ENCODE data around the gene SEPHS2. TPM values are rescaled to one million over a fixed set of nuclear protein-coding genes. Genes with fewer than 3 reads are reported as not detected.
"Not testable (repeated sequence)": the region's sequence is repeated elsewhere in the genome, so short reads cannot be mapped to it uniquely, and the experiment has no call there.

SEPHS2 gene
- total RNA-seq, 1 donor from 2014 or later = 19.0 TPM

GRCh38 chr16:30398661-30399434, 46.8 kb downstream of the SEPHS2 start:
- no peak for DNase-seq (ENCODE audit: low read depth)

- DNase-seq (ENCODE audit: low read depth) = no peak
These were observed 47.7 kb downstream of the SEPHS2 start for GRCh38 chr16:30397776-30398660.

GRCh38 chr16:30397056-30397455, 48.6 kb downstream of the SEPHS2 start:
- DNase-seq (ENCODE audit: low read depth) = no peak

DNA sequence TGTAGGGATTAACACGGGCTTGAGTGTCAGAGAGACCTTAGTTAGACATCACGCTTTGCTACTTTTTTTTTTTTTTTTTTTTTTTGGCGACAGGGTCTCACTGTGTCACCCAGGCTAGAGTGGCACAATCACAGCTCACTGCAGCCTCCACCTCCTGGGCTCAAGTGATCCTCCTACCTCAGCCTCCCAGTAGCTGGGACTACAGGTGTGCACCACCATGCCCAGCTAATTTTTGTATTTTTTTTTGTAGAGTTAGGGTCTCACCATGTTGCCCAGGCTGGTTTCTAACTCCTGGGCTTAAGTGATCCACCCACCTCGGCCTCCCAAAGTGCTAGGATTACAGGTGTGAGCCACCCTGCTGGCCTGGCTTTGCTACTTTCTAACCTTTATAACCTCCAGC, 49.0 kb downstream of the SEPHS2 start:
- DNase-seq (ENCODE audit: low read depth) = not testable (repeated sequence)

GRCh38 chr16:30395992-30396585, 49.6 kb downstream of the SEPHS2 start:
- no peak for DNase-seq (ENCODE audit: low read depth)

DNA sequence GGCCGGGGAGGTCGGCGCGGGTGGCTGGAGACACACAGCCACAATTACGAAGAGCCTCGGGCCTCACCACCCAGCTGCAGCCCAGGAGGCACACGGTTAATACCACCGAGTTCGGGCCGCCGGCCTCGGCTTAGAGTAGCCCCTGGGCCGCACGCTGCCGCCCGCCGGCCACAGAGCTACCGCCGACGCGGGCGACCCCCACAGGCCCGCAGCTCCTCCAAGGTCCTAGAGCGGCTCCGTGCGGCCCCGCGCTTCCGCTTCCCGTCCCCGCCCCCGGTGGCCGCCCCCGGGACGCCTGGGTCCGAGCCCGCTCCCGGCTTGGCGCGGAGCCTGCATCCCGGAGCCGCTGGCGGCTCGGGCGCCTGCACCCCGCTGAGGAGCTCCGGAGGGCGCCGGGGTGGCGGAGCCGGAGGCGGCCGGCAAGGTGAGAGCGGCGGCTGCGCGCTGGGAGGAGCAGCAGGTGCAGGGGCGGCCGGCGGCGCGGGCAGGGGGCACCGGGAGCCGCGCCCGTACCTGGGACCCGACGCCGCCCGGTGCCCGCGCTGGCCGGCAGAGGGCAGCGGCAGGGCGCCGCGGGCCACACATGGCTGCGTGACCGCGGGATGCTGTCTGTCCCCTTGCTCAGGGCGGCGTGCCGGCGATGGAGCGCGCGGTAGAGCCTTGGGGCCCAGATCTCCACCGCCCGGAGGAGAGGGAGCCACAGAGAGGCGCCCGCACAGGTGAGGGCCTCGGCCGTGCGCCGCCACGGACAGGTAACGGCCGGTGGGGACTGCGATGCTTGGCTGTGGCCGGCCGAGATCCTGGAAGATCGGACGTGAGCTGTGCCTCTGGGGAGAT, 50.3 kb downstream of the SEPHS2 start, which contains the start of gene ZNF48:
TSS of gene ZNF48 (plus strand) at position 266 of the 837 bp plus-strand sequence. CDS start at position 641, 375 bp downstream.
- peak; percentile 72 for DNase-seq (ENCODE audit: low read depth)

- no peak for DNase-seq (ENCODE audit: low read depth)
These were observed 51.0 kb downstream of the SEPHS2 start for GRCh38 chr16:30394592-30395154.

Other genes with a start within 250 kb of the SEPHS2 start
- gene SULT1A3, start 246.6 kb downstream of the SEPHS2 start, total RNA-seq = 0.35 and 1.9 TPM in 2 replicates
- gene NPIPB13, start 197.4 kb downstream of the SEPHS2 start, total RNA-seq = 0.52 and 1.4 TPM in 2 replicates
- 36.0 and 40.6 TPM in 2 replicates for gene CD2BP2, start 90.6 kb downstream of the SEPHS2 start, total RNA-seq
- gene TBC1D10B, start 75.4 kb downstream of the SEPHS2 start, total RNA-seq = 26.9 and 46.8 TPM in 2 replicates
- not detected in 2 replicates for gene MYL11, start 71.1 kb downstream of the SEPHS2 start, total RNA-seq
- 0.25 TPM in 1 of 2 replicates, not detected in the other for gene SEPTIN1, start 63.3 kb downstream of the SEPHS2 start, total RNA-seq
- gene ZNF48, start 50.5 kb downstream of the SEPHS2 start, total RNA-seq = 12.7 and 13.8 TPM in 2 replicates
- 9.0 and 10.1 TPM in 2 replicates for gene ZNF771, start 38.3 kb downstream of the SEPHS2 start, total RNA-seq
- gene DCTPP1, start 15.8 kb downstream of the SEPHS2 start, total RNA-seq = 24.5 and 49.8 TPM in 2 replicates
- not detected in 2 replicates for gene ITGAL, start 26.9 kb upstream of the SEPHS2 start, total RNA-seq
- gene ZNF768, start 80.7 kb upstream of the SEPHS2 start, total RNA-seq = 22.4 and 24.0 TPM in 2 replicates
- 7.5 and 11.7 TPM in 2 replicates for gene ZNF747, start 89.0 kb upstream of the SEPHS2 start, total RNA-seq
- gene ZNF764, start 112.5 kb upstream of the SEPHS2 start, total RNA-seq = 2.6 and 6.9 TPM in 2 replicates
- 5.3 and 7.1 TPM in 2 replicates for gene ZNF688, start 125.8 kb upstream of the SEPHS2 start, total RNA-seq
- 3.5 and 9.1 TPM in 2 replicates for gene ZNF785, start 139.8 kb upstream of the SEPHS2 start, total RNA-seq
- gene ZNF689, start 164.5 kb upstream of the SEPHS2 start, total RNA-seq = 4.0 and 4.5 TPM in 2 replicates
- 6.3 and 10.0 TPM in 2 replicates for gene PRR14, start 205.1 kb upstream of the SEPHS2 start, total RNA-seq
- 7.5 and 20.6 TPM in 2 replicates for gene FBRS, start 212.6 kb upstream of the SEPHS2 start, total RNA-seq

Measured in renal cortical epithelial cell (primary cell).